Measurements from ENCODE around the gene GNS.

The GNS gene

GRCh38 chr12:64759035-64759894, at the start of gene GNS:
TSS of gene GNS (minus strand) at chr12:64759406. CDS start at chr12:64759276, 130 bp downstream.
- peak; percentile 96 for DNase-seq

DNA sequence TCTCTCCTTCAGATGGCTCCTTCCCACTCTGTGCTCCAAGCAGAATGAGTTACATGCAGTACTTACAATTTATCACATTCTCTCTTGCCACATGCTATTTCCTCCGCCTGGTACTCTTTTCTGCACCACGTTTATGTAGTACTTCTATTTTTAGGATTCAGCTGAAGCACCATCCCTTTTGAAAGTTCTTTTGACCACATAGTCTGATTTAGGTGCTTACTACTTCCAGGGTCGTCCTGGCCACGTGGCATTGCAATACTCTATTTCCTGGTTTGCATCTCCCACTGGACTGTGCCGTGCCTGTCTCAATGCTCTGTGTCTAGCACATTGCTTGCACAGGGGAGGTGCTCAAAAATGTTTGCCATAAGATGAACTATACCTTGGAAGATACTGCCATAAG, 48.9 kb upstream of the GNS start:
- no peak for DNase-seq

GRCh38 chr12:64806593-64807460, 47.6 kb upstream of the GNS start:
- DNase-seq, result no peak

- no peak for DNase-seq
Observed at GRCh38 chr12:64806173-64806572, 47.0 kb upstream of the GNS start.

GRCh38 chr12:64802180-64802775, 43.1 kb upstream of the GNS start:
- DNase-seq, result peak; percentile 53

DNA sequence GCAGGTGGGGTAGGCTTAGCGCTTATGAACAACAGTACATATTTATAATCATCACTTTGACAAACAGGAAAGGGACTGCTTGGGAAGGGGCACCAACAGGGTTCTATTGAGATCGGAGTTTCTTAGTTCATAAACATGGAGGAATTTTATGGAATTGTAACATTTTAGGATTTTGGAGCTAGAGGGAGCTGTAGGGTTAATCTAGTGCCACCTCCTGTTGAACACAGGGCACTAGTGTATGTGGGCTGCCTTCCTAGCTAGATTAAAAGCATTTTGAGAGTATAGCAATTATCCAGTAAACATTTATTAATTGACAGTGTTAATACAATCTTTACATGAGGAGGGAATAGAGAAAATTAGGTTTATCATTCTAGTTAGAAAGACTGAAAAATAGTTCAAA, 42.2 kb upstream of the GNS start:
- no peak for DNase-seq

GRCh38 chr12:64800640-64801039, 41.4 kb upstream of the GNS start:
- DNase-seq, result no peak

- DNase-seq, result no peak
Observed at GRCh38 chr12:64798165-64798564, 39.0 kb upstream of the GNS start.

DNA sequence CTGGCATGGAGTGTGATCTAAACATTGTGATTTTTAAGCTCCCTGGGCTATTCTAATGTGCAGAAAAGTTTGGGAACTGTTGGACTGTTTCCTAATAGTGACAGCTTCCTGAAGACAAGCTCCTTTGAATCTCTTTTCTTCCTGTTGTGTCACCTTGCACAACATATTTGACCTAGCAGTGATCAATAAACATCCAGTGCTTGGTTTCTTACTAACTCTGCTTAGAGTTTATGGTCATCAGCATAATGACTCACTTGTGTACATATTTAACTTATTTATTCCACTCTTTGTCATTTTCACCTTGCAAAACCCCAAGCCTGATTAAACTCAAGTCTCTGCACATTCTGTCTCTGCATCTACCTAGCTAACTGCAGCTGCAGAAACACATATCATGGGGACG, 38.0 kb upstream of the GNS start:
- no peak for DNase-seq

- DNase-seq, result peak; percentile 79
Observed at GRCh38 chr12:64796205-64796845, 37.1 kb upstream of the GNS start.

- no peak for DNase-seq
Observed at GRCh38 chr12:64794305-64794704, 35.1 kb upstream of the GNS start.

DNA sequence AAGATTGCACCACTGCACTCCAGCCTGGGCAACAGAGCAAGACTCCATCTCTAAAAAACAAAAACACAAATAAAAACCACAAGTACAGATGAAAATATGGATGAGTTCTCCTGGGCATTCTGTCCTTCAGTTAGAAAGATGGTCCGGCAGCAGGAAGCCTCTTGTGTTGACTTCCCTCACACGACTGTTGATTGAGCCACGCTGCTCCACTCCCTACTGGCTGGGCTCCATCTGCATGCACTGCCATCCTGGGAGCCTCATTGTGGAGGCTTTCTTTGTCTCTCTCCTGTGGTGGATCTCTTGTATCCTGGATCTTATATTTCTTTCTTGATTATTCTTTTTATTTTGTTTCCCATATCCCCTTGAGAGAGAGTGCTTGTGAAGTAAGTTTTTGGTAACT, 34.4 kb upstream of the GNS start:
- no peak for DNase-seq

GRCh38 chr12:64792128-64792527, 32.9 kb upstream of the GNS start:
- no peak for DNase-seq

DNA sequence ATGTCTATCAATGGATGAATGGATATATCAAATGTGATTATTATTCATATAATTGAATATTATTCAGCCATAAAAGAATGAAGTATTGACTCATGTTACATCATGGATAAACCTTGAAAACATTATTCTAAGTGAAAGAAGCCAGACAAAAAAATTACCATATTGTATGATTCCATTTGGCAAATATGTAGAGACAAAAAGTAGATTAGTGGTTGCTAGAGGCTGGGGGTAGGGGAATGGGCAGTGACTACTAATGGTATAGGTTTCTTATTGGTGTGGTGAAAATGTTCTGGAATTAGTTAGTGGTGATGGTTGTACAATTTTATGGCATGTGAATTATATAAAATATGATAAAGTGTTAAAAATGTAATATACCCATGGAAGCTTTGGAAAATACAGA, 31.8 kb upstream of the GNS start:
- no peak for DNase-seq

DNA sequence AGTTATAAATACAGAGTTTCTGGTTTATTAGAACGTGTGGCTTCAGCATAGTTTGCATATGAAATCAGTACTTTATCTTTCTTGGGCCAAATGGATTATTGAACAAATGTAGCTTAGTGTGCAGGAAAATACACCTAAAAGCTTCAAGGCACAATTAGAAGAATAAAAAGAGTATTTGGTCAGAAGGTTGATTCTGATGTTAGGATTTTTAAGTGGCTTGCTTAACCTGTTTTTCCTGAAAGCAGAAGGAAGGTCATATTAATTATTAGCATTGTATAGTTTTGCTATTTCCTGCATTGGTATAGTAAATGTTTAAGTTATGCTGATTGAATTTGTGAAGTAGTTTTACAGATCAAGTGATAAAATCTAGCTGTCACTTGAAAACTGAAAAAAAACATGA, 31.0 kb upstream of the GNS start:
- no peak for DNase-seq

GRCh38 chr12:64785838-64786237, 26.6 kb upstream of the GNS start:
- DNase-seq, result no peak

DNA sequence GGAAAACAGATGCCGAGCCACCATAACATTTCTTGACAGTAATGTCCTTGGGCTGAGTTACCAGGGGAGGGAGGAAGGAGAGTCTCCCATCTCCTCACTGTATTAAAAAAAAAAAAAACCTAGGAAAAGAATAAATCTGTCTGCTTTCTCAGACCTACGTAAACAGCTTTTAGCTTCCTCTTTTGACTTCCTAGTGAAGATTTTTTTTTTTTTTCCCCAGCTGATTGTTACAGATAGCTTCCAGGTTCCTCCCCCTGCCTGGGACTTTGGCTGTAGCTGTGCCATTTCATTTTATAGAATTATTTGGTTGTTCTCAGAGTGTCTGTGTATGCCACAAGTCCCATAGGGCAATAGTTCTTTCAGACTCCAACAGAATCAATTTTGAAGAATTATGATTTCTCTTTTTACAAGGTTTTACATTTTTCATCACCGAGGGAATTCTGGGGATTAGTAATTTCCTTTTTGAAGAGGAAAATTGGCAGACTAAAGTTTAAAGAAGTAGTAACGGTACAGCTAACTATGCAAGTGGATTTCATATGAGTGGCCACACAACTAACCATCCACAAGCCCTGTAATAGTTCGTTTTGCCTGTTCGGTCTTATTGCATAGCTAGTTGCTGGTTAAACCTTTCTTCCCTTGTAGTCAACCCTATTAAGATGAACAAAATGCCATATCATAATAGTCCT, 23.1 kb upstream of the GNS start:
- no peak for DNase-seq

DNA sequence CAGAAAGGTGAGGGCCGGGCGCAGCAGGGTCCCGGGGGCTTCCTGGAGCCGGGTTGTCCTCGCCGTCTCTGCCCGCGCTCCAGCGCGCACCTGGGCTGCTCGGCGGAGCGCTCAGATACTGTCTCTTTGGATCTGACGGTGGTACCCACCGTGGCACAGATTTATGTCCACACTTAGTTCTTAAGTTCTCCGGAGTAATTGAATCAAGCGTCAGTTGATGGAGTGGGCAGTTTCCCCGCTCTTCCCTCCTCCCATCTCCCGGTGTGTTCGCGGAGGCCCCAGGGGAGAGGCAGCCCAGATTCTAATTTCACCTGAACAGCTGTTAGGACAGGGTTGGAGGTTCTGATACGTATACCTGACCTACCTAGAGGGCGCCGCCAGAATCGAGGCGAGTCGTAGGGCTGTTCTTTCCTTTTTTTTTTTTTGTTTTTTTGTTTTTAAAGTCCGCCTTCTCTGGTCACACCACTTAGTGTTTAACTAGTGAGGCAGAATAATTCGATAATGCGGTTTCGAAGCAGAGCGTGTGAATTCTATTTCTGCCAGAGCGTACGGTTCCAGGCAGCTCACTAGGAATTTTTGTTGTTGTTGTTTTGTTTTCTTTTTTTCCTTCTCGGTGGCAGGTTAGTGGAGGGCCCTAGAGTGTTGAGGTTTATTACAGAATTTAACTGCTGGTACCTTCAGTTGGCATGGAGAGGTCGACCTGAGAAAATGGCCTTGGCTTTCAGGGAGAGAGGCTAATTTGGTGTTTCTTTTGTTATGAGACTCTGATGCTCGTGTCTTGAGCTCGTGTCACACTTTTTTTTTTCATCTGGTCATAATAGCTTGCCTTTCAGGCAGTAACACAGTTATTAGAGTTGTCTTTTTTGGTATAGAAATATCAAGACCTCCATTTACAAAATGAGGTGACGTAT, 22.3 kb upstream of the GNS start:
- no peak for DNase-seq

GRCh38 chr12:64780531-64781279, 21.5 kb upstream of the GNS start:
- DNase-seq, result no peak

GRCh38 chr12:64780132-64780530, 20.9 kb upstream of the GNS start:
- DNase-seq, result no peak
